ENCODE data around the gene AP1G2. TPM values are rescaled to one million over a fixed set of nuclear protein-coding genes. Genes with fewer than 3 reads are reported as not detected.
A peak's percentile ranks its signal among the peaks of the same experiment; 100 is the strongest.

The AP1G2 gene
- polyA plus RNA-seq, 1 donor (not counting 4 experiments of a cell fraction or from before 2014, with no cell fraction given), result 119 TPM

DNA sequence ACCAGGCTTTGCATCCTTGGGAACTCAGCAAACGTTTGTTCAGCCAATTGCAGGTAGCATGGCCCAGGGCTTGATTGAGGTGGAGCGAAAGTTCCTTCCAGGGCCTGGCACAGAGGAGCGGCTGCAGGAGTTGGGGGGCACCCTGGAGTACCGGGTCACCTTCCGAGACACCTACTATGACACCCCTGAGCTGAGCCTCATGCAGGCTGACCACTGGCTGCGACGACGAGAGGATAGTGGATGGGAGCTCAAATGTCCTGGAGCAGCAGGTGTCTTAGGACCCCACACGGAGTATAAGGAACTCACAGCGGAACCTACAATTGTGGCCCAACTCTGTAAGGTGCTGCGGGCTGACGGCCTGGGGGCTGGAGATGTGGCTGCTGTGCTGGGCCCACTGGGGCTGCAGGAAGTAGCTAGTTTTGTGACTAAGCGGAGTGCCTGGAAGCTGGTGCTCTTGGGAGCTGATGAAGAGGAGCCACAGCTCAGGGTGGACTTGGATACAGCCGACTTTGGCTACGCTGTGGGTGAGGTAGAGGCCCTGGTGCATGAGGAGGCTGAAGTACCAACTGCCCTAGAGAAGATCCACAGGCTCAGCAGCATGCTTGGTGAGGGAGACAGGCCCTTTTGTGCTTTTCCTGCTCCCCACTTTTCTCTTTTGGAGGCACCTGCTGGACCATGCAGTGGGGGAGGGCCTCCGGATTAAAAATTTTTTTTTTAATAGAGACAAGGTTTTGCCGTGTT is 10.7 kb downstream of the AP1G2 start:
- Histone ChIP-seq H3K9me3 (ENCODE audit: control insufficient read depth, low read depth, low read length) (no peaks in the 10 kb centered on the region), H2AFZ (ENCODE audit: control insufficient read depth, low read length) (peak overlapping the region; percentile 91), H3K36me3 (ENCODE audit: control insufficient read depth in 2 of 2, extremely low read depth in 1 of 2, insufficient read depth in 2 of 2, low read length in 2 of 2) (peaks cover 13 to 29% of the 10 kb centered on the region in 2 experiments), H3K9ac (ENCODE audit: control insufficient read depth, extremely low read depth, insufficient read depth, low read length) (peak overlapping the region; percentile 86), H4K20me1 (ENCODE audit: control insufficient read depth, extremely low read depth, insufficient read depth, low read length) (peaks cover 6% of the 10 kb centered on the region), H3K4me3 (ENCODE audit: control insufficient read depth in 2 of 3, extremely low read depth in 1 of 3, insufficient read depth in 2 of 3, low read depth in 1 of 3, low read length in 3 of 3) (peak overlapping the region; percentile 79 to 89 (median 89)), H3K79me2 (ENCODE audit: control insufficient read depth, insufficient read depth, low read length) (peaks cover 10% of the 10 kb centered on the region), H3K9me1 (ENCODE audit: control insufficient read depth, extremely low read depth, insufficient read depth, low read length) (no peaks in the 10 kb centered on the region), H3K4me1 (ENCODE audit: control insufficient read depth, extremely low read depth, insufficient read depth, low read length) (peaks cover 12% of the 10 kb centered on the region), H3K27ac (ENCODE audit: control insufficient read depth, insufficient read depth, low read length) (peak overlapping the region; percentile 69), H3K27me3 (ENCODE audit: control insufficient read depth, extremely low read depth, insufficient read depth, low read length) (no peaks in the 10 kb centered on the region), H3K4me2 (ENCODE audit: control insufficient read depth, extremely low read depth, insufficient read depth, low read depth, low read length) (peak overlapping the region; percentile 97)
- dilution Hi-C loops (cut with MboI; ENCODE audit: extremely low pct_ligation_motif_present, low sequenced_read_pairs), result no loop called here
- no peak for DNase-seq (ENCODE audit: low read depth, low spot score)
- no peak for FAIRE-seq
- TF ChIP-seq, protein P1, sequence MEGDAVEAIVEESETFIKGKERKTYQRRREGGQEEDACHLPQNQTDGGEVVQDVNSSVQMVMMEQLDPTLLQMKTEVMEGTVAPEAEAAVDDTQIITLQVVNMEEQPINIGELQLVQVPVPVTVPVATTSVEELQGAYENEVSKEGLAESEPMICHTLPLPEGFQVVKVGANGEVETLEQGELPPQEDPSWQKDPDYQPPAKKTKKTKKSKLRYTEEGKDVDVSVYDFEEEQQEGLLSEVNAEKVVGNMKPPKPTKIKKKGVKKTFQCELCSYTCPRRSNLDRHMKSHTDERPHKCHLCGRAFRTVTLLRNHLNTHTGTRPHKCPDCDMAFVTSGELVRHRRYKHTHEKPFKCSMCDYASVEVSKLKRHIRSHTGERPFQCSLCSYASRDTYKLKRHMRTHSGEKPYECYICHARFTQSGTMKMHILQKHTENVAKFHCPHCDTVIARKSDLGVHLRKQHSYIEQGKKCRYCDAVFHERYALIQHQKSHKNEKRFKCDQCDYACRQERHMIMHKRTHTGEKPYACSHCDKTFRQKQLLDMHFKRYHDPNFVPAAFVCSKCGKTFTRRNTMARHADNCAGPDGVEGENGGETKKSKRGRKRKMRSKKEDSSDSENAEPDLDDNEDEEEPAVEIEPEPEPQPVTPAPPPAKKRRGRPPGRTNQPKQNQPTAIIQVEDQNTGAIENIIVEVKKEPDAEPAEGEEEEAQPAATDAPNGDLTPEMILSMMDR (optimal IDR thresholded peaks at IDR 0.05 in 1 of 3, IDR thresholded peaks at IDR 0.05 in 1 of 3, conservative IDR thresholded peaks at IDR 0.05 in 1 of 3; ENCODE audit: extremely low read depth in 1 of 3, insufficient read depth in 2 of 3, low read length in 3 of 3), result no peak
- TF ChIP-seq EZH2 (IDR thresholded peaks at IDR 0.05; ENCODE audit: low read length), result no peak

DNA sequence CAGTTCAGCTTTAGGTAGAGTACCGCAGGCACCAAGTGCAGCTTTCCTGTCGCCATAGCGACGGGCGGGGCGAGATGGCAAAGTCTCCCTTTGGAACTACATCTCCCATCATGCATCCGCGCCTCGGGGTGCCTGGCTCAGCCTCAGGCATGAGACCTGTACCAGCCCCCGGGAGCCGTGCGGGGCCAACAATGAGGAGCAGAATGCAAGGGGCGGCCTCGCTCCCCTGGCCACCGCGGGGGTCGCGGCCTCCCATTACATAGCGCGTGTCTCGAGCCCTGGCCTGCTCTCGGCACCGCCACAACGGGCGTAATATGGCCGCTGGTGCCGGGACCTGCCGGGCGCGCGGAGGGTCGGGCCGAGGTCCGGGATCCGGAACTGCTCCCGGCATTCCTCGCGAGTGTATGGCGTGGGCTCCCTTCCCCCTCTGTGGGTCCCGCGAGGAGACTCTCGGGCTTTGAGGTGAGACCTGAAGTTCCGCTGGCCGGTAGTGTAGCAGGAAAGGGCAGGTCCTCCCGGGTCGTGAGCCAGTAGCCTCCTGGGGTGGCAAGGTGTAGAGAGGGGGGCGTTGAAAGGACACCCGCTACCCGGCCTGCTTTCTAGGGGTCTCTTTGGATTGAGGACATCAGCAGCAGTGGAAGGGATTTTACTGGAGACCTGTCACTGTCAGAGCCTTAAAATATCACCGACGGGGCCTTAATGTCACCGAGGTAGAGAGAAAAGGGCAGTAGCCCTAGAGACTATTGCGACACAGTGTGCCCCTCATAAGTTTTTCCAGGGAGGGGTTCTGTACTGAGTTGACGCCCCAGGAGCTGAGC is 11.5 kb downstream of the AP1G2 start, which contains the start of gene THTPA:
THTPA (plus strand) TSS at position 390 of the 818 bp plus-strand sequence. CDS start 487 bp downstream, outside the sequence.
- no peaks in the 10 kb centered on the region for H3K9me3 ChIP-seq (ENCODE audit: control insufficient read depth, low read depth, low read length)
- peak within 1 kb of the TSS; percentile 97 for H3K4me2 ChIP-seq (ENCODE audit: control insufficient read depth, extremely low read depth, insufficient read depth, low read depth, low read length)
- peak within 1 kb of the TSS; percentile 69 for H3K27ac ChIP-seq (ENCODE audit: control insufficient read depth, insufficient read depth, low read length)
- H2AFZ ChIP-seq (ENCODE audit: control insufficient read depth, low read length), result peak within 1 kb of the TSS; percentile 91
- no peaks in the 10 kb centered on the region for H3K9me1 ChIP-seq (ENCODE audit: control insufficient read depth, extremely low read depth, insufficient read depth, low read length)
- no peaks in the 10 kb centered on the region for H3K27me3 ChIP-seq (ENCODE audit: control insufficient read depth, extremely low read depth, insufficient read depth, low read length)
- peak within 1 kb of the TSS; percentile 86 for H3K9ac ChIP-seq (ENCODE audit: control insufficient read depth, extremely low read depth, insufficient read depth, low read length)
- peaks cover 13 to 22% of the 10 kb centered on the region in 2 experiments for H3K36me3 ChIP-seq (ENCODE audit: control insufficient read depth in 2 of 2, extremely low read depth in 1 of 2, insufficient read depth in 2 of 2, low read length in 2 of 2)
- dilution Hi-C loops (cut with MboI; ENCODE audit: extremely low pct_ligation_motif_present, low sequenced_read_pairs), result no loop called here
- H3K4me3 ChIP-seq (ENCODE audit: control insufficient read depth in 2 of 3, extremely low read depth in 1 of 3, insufficient read depth in 2 of 3, low read depth in 1 of 3, low read length in 3 of 3), result peak within 1 kb of the TSS; percentile 79 to 89 (median 89)
- DNase-seq (ENCODE audit: low read depth, low spot score) (peak; percentile 28), FAIRE-seq (no peak)
- no peak for TF ChIP-seq EZH2 (IDR thresholded peaks at IDR 0.05; ENCODE audit: low read length)
- TF ChIP-seq, protein P1 (optimal IDR thresholded peaks at IDR 0.05 in 1 of 3, IDR thresholded peaks at IDR 0.05 in 1 of 3, conservative IDR thresholded peaks at IDR 0.05 in 1 of 3; ENCODE audit: extremely low read depth in 1 of 3, insufficient read depth in 2 of 3, low read length in 3 of 3), result no peak
- peaks cover 14% of the 10 kb centered on the region for H3K4me1 ChIP-seq (ENCODE audit: control insufficient read depth, extremely low read depth, insufficient read depth, low read length)
- H4K20me1 ChIP-seq (ENCODE audit: control insufficient read depth, extremely low read depth, insufficient read depth, low read length), result peaks cover 6% of the 10 kb centered on the region
- peaks cover 10% of the 10 kb centered on the region for H3K79me2 ChIP-seq (ENCODE audit: control insufficient read depth, insufficient read depth, low read length)

Measured in keratinocyte (primary cell).